ENCODE results near the gene DLG5.

GRCh38 chr10:77949167-77949566 is 22.6 kb upstream of the DLG5 start:
- TF ChIP-seq EZH2 (IDR thresholded peaks at IDR 0.05; ENCODE audit: insufficient read depth, poor library complexity, severe bottlenecking) (no peak), EZH2phosphoT487 (IDR thresholded peaks at IDR 0.05; ENCODE audit: insufficient read depth, low read depth) (no peak)
